Measurements from ENCODE around the gene SNRPD1.

DNA sequence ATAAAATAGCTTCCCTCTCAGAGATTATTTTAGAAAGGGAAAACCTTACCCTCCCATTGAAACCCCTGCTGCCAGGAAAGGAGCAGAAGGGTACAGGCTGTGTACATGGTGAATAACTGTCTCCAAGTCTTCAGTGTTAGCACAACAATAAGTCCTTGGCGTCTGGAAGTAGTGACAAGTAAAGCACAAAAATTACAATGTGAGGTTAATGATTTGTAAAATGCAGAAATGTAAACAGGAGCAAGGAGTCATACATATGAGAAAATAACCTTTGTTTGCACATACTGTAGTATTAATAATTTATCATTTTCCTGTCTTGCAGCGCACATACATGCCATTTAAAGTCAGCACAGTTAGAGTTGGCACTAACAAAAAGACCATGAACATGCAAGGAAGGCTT, 52.0 kb downstream of the SNRPD1 start:
- TF ChIP-seq, protein P1, sequence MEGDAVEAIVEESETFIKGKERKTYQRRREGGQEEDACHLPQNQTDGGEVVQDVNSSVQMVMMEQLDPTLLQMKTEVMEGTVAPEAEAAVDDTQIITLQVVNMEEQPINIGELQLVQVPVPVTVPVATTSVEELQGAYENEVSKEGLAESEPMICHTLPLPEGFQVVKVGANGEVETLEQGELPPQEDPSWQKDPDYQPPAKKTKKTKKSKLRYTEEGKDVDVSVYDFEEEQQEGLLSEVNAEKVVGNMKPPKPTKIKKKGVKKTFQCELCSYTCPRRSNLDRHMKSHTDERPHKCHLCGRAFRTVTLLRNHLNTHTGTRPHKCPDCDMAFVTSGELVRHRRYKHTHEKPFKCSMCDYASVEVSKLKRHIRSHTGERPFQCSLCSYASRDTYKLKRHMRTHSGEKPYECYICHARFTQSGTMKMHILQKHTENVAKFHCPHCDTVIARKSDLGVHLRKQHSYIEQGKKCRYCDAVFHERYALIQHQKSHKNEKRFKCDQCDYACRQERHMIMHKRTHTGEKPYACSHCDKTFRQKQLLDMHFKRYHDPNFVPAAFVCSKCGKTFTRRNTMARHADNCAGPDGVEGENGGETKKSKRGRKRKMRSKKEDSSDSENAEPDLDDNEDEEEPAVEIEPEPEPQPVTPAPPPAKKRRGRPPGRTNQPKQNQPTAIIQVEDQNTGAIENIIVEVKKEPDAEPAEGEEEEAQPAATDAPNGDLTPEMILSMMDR (IDR thresholded peaks at IDR 0.05): no peak
- no peak for TF ChIP-seq EZH2phosphoT487 (IDR thresholded peaks at IDR 0.05)
